Heart right ventricle (tissue), 16 donors: ENCODE results near the gene DBH. TPM values are rescaled to one million over a fixed set of nuclear protein-coding genes. Genes with fewer than 3 reads are reported as not detected.

ENCODE experiments used
- ATAC-seq, 8 donors: fragments of 200-7000 bp; cut with Tn5 transposase; one replicate each; pipeline ENCODE4 v1.9.1; 2020; ENCODE audit warnings: mild to moderate bottlenecking in 8 of 8, moderate library complexity in 8 of 8, moderate number of reproducible peaks in 1 of 8
- DNase-seq, 2 donors: peaks; one replicate each; pipeline ENCODE4 v3.0.0-alpha.2; 2020
- H3K27ac ChIP-seq, 10 donors: fragments of 200-600 bp; sonication (generic) in 2 of 10; one replicate each; pipeline versions ENCODE4 v1.5.0 to v1.8.0; 2020 to 2022; ENCODE audit warnings: mild to moderate bottlenecking in 3 of 10
- H3K27me3 ChIP-seq, 7 donors: fragments of 200-600 bp; one replicate each; pipeline ENCODE4 v1.8.0; 2021 to 2022; ENCODE audit warnings: mild to moderate bottlenecking in 2 of 7
- H3K36me3 ChIP-seq, 9 donors: fragments of 200-600 bp; sonication (generic) in 1 of 9; one replicate each; pipeline versions ENCODE4 v1.5.0 to v1.8.0; 2020 to 2022; ENCODE audit warnings: mild to moderate bottlenecking in 2 of 9
- H3K4me1 ChIP-seq, 9 donors: fragments of 200-600 bp; sonication (generic) in 1 of 9; one replicate each; pipeline versions ENCODE4 v1.5.0 to v1.8.0; 2020 to 2022; ENCODE audit warnings: mild to moderate bottlenecking in 4 of 9
- H3K4me3 ChIP-seq, 10 donors: fragments of 200-600 bp; sonication (generic) in 2 of 10; one replicate each; pipeline versions ENCODE4 v1.5.0 to v1.8.0; 2020 to 2022; ENCODE audit warnings: mild to moderate bottlenecking in 7 of 10, moderate library complexity in 2 of 10
- H3K9me3 ChIP-seq, 11 donors: fragments of 200-600 bp in 10 of 11; sonication (generic) in 2 of 11; one replicate each; pipeline versions ENCODE4 v1.5.0 to v1.8.0; 2013 to 2022; ENCODE audit warnings: mild to moderate bottlenecking in 2 of 11, control low read depth in 1 of 11, moderate library complexity in 1 of 11
- WGBS, 2 donors: extraction: QIAGEN DNeasy Blood & Tissue Kit; methylation state at CpG; one replicate each; pipeline ENCODE4 v1.1.7; 2013; ENCODE audit warnings: inconsistent platforms in 1 of 2; 5-methylcytosine and 5-hydroxymethylcytosine counted together
- intact Hi-C, 10 donors: fragments of 100-400 bp; cut with DNase I; formaldehyde crosslinking; loops; one replicate each; pipeline versions ENCODE4 v1.11.1 to v1.14.2; 2022
- polyA plus RNA-seq, 2 donors: library from polyadenylated mRNA; stranded (reverse); fragments of 200-250 nt; gene quantifications; one replicate each; pipeline ENCODE4 v1.2.3, GENCODE V29; 2013
- total RNA-seq, 10 donors: library from RNA; stranded (reverse); fragmentation: NEBNext Ultra II Directional in 3 of 10; extraction: Animal tissue kit (Norgen Biotek cat#: 25700) in 3 of 10; gene quantifications; one replicate each; pipeline versions ENCODE4 v1.2.1 to v1.2.4, GENCODE V29; 2021 to 2023
- TF ChIP-seq, protein P1 (sequence below), 9 donors: fragments of 200-600 bp; sonication (generic) in 2 of 9; IDR thresholded peaks; one replicate each; pipeline versions ENCODE4 v1.5.0 to v1.8.0; 2021 to 2022; ENCODE audit warnings: antibody characterized with exemption in 9 of 9, mild to moderate bottlenecking in 5 of 9, moderate library complexity in 1 of 9
- donor health status: Arrhythmogenic right ventricular cardiomyopathy.
- donor health status: ischemic (EF 13 %, LVEDD 7.1; RV severe dilation, severe dysfunction).
- donor health status: healthy with polysubstance abuse.
- donor health status: DM: no; HTN: yes; CAD: no.
- donor health status: DM: no; HTN: no; CAD: no.
- donor health status: ischemic (EF 25% LVEDD 6.9; RV normal size, moderate dysfunction).
- donor health status: ischemic (EF 25% LVEDD 5.7; RV mildly dilated, moderate dysfunction).
- donor health status: healthy.
- donor health status: DM: yes; HTN: yes; CAD: no.
- donor health status: Ischemic cardiomyopathy.
- donor health status: ischemic (EF 35%, LVEDD 5.7; RV mildly dilated, moderate dysfunction).
- donor health status: nonischemic (EF 11% LVEDD 7.7; RV severe dilation, severe dysfunction).
- donor health status: DM: yes; HTN: yes; CAD: no.
- donor health status: PGD.
- donor health status: ischemic (EF 29% LVEDD 5.4; RV normal size, mild dysfunction).
- donor health status: nonischemic (EF 23%, LVEDD 6.1; RV moderate dilation, normal function).

Gene DBH
- total and polyA plus RNA-seq, 12 donors, result 0.01 to 0.09 TPM; not detected in 10

DNA sequence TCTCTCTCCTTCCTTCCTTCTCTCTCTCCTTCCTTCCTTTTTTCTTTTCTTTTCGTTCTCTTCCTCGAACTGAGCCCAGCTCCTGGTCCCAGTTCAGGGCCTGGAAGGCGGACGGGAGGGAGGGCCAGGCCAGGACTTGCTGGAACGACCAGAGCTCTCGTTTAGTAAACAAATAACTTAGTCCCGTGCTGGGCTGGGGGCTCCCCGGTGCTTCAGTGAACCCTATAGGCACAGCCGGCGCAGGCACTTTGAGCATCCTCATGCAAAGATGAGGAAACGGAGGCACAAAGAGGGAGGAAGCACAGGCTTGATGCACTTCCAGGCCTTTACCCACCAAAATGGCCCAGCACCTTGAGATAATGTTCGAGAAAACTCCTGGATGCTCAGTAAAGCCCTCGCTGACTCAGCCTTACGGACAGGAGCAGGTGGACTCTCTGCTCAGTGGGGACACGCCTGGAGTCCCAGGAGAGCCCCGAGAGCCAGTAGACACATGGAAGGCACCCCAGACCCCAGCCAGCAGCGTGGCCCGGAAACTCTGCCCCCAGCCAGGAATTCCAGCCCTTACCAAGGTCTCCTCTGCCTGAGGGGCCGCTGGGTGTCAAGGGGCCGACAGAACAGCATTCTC lies 45.8 kb upstream of the DBH start:
- DNase-seq (no peak), ATAC-seq (no peak)
- H3K36me3 ChIP-seq, result no peaks in the 10 kb centered on the region
- 71 to 73% methylated on average over 20 of the region's 20 CpGs for WGBS, 2 donors
- H3K4me1 ChIP-seq, result peaks cover 0 to 10% (median 5%) of the 10 kb centered on the region in 9 donors
- no peak overlapping the region for H3K27ac ChIP-seq
- TF ChIP-seq, protein P1, sequence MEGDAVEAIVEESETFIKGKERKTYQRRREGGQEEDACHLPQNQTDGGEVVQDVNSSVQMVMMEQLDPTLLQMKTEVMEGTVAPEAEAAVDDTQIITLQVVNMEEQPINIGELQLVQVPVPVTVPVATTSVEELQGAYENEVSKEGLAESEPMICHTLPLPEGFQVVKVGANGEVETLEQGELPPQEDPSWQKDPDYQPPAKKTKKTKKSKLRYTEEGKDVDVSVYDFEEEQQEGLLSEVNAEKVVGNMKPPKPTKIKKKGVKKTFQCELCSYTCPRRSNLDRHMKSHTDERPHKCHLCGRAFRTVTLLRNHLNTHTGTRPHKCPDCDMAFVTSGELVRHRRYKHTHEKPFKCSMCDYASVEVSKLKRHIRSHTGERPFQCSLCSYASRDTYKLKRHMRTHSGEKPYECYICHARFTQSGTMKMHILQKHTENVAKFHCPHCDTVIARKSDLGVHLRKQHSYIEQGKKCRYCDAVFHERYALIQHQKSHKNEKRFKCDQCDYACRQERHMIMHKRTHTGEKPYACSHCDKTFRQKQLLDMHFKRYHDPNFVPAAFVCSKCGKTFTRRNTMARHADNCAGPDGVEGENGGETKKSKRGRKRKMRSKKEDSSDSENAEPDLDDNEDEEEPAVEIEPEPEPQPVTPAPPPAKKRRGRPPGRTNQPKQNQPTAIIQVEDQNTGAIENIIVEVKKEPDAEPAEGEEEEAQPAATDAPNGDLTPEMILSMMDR (IDR thresholded peaks at IDR 0.05), result no peak
- no peak overlapping the region for H3K4me3 ChIP-seq
- H3K27me3 ChIP-seq, result peaks cover 0 to 47% (median 26%) of the 10 kb centered on the region in 7 donors
- no peaks in the 10 kb centered on the region for H3K9me3 ChIP-seq
- intact Hi-C loops, result no loop called here

DNA sequence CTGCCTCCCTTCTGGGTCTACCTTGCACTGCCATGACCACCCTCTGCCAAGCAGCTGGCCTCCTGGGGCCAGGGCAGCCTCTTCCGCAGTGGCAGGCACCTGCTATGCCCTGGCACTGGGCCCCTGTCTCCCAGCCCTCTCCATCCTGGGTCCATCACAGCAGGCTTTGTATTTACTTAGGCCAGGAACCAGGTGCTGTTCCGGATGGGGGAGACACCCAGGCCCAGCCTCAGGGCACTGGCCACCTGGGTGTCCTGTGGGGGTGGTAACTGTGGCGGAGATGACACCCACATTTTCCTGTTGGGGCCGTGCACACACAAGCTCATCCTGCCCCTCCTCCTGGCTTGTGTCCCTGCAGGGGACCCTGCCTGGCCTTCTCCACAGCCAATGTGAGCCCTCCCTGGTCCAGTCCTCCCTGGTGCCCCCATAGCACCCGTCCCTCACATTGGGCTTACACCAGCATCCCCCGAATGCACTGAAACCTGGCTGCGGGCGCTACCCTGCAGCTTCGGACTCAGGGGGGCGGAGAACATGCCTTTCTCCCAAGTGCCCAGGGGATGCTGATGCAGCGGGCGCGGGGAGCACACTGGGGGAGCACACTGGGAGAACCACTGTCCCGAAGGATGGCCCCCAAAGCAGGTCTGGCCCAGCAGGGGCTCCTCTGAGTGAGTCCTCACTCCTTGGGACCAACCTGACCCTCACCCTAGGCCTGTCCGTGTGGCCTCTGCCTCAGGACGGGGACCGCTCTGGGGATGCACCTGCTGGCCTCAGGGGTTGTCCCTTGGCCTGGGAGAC lies 44.9 kb upstream of the DBH start:
- DNase-seq (no peak), ATAC-seq (no peak)
- Histone ChIP-seq H3K36me3 (no peaks in the 10 kb centered on the region), H3K27ac (no peak overlapping the region), H3K9me3 (peaks cover 0 to 2% (median 0%) of the 10 kb centered on the region in 11 donors), H3K4me1 (no peaks in the 10 kb centered on the region), H3K27me3 (peaks cover 0 to 37% (median 17%) of the 10 kb centered on the region in 7 donors), H3K4me3 (no peak overlapping the region)
- 87 to 91% methylated on average over 17 of the region's 17 CpGs for WGBS, 2 donors
- TF ChIP-seq, protein P1 (IDR thresholded peaks at IDR 0.05), result no peak
- intact Hi-C loops, result no loop called here

DNA sequence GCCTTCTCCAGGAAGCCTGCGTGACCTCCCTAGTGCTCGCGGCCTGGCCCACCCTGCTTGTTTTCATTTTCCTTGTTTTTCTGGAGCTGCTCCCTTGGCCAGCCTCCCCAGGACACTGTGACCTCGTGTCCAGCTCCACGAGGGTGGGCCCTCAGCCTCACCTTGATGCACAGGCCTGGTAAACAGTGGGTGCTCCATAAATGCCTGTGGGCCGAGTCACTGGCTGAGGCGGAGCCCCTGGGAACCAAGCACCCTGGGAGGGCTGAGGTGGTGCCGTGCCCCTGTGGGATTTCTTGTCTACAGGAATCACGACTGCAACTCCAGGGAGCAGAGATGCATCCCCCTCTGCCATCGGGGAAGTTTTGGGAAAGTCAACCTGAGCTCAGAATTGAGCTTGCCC lies 44.2 kb upstream of the DBH start:
- intact Hi-C loops, result no loop called here
- 68 to 69% methylated on average over 10 of the region's 10 CpGs for WGBS, 2 donors

DNA sequence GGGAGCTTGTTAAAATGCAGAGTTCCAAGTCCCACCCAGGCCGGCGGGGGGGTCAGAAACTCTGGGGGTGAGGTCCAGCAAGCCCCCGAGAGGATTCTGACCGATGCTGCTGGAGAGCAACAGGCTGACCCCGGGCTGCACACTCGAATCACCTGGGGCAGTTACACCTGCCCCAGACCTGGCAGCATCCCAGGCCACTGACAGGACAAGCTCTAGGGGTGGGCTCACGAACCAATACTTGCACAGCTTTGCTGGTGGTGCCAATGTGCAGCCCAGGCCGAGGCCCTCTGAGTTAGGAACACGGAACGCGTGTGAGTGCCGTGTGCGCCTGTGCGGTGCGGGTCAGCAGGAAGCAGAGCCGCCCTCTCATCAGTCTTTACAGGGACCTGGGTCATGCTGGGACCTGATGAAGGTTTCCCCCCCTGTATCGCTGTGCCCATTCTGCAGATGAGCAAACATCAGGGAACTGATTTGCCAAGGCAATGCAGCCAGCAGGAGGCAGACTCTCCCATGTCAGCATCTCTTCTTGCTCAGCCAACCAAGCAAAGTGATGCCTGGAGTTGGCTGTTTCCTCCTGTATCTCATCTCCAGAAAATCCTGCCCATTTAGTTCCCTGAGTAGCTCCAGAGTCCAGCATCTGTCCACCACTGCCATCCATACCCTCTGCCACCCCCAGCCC lies 43.3 kb upstream of the DBH start:
- H3K4me3 ChIP-seq, result no peak overlapping the region
- no peak overlapping the region for H3K27ac ChIP-seq
- 78 to 82% methylated on average over 17 of the region's 17 CpGs for WGBS, 2 donors
- peaks cover 0 to 25% (median 4%) of the 10 kb centered on the region in 7 donors for H3K27me3 ChIP-seq
- DNase-seq, result no peak
- TF ChIP-seq, protein P1 (IDR thresholded peaks at IDR 0.05), result peak in 3 of 9 donors; percentile 6 to 19 (median 18)
- intact Hi-C loops, result no loop called here
- peaks cover 0 to 17% (median 16%) of the 10 kb centered on the region in 11 donors for H3K9me3 ChIP-seq
- ATAC-seq, result peak in 1 of 8 donors; percentile 28
- no peaks in the 10 kb centered on the region for H3K36me3 ChIP-seq
- no peaks in the 10 kb centered on the region for H3K4me1 ChIP-seq

More for the DNA sequence above, 44.2 kb upstream of the DBH start:
- H3K27me3 ChIP-seq, result peaks cover 0 to 31% (median 10%) of the 10 kb centered on the region in 7 donors
- H3K9me3 ChIP-seq, result peaks cover 0 to 8% (median 7%) of the 10 kb centered on the region in 11 donors
- no peak overlapping the region for H3K27ac ChIP-seq
- no peaks in the 10 kb centered on the region for H3K36me3 ChIP-seq
- no peak overlapping the region for H3K4me3 ChIP-seq
- H3K4me1 ChIP-seq, result no peaks in the 10 kb centered on the region
- DNase-seq (no peak), ATAC-seq (no peak)
- TF ChIP-seq, protein P1 (IDR thresholded peaks at IDR 0.05), result no peak
